GM18519 (cell line): ENCODE results near the gene MORC3.
"Not testable (repeated sequence)": the region's sequence is repeated elsewhere in the genome, so short reads cannot be mapped to it uniquely, and the experiment has no call there.

Source experiments
- ATAC-seq: cut with Tn5 transposase; IDR thresholded peaks from one replicate; pipeline ENCODE4 v1.9.1; 2021; ENCODE audit warnings: mild to moderate bottlenecking, moderate library complexity; ENCODE audit not compliant: unreplicated experiment, low FRiP score

The MORC3 gene

DNA sequence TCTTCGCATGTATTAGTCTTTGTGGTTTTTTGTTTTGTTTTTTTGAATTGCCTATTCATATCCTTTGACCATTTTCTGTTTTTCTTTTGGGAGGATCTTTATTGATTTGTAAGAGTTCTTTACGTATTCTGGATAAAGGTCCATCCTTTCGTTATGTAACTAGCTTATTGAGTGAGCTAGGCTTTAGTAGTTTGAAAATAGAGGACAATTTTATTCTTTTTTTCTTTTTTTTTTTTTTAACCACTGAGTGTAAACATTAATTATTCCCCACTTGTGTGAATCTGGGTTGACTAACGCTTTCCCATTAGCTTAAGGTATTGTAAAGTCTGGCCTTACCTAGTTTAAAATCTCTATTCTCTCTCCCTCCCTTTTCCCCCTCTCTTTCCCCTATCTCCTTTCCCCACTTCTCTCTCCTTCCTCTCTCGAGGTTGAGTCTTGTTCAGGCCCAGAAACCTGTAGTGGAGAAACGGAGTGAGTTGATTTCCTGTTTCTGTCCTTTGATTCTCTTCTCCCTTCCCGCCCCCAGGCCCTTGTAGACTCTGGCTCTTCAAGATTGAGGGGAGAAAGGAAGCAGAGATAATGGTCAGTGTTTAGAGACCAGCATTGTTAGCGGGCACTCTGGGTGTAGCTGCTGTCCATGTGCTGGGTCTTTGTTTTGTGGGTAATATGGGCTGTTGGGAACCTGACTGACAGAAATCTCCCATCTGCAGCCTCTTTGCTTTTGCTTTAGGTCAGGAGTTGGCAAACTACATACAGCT lies 1.5 kb downstream of the MORC3 start:
- no peak for ATAC-seq

DNA sequence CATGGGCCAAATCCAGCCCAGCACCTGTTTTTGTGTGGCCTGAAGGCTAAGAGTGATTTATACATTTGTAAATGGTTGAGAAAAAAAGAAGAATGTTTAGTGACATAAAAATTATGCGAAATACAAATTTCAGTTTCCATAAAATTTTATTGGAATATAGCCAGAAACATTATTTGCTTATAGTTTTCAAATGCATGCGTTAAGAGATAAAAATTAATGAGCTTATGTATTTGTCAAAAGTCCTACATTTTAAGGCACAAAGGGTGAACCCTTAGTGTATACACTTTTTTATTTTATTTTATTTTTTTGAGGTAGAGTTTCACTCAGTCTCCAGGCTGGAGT lies 2.1 kb downstream of the MORC3 start:
- no peak for ATAC-seq

DNA sequence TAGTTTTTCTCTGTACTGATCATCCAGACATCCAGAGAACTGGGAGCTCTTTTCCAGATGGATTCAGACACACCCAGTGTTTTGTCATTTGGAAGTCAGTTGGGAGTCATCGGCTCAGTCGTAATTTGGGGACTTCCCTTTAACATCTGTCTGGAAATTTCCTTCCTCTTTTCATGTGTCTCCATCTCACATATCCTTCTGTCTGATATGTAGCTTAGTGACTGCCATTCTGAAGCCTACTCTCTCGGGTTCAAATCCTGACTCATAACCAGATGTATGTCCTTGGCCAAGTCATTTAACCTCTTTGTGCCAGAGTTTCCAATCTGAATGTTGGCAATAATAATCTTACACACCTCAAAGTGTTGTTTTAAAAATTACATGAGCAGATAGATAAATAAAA lies 3.0 kb downstream of the MORC3 start:
- ATAC-seq = no peak

DNA sequence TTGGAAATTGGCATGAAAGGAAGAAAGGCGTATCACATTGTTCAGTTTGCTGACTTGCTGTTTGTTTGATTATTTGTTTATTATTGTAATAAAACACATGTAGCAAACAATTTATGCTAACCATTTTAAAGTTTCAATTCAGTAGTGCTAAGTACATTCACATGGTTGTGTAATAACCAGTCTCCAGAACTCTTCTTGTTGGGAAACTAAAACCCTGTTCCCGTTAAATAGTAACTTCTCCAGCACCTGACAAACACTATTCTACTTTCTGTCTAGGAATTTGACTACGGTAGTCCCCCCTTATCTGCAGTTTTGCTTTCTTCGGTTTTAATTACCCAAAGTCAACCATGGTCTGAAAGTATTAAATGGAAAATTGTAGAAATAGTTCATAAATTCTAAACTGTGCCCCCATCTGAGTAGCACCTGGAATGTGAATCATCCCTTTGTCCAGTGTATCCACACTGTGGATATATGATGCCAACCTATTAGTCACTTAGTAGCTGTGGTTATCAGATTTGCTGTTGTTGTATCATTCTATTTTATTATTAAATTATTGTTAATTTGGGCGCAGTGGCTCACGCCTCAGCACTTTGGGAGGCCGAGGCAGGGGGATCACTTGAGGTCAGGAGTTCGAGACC lies 5.5 kb downstream of the MORC3 start:
- ATAC-seq = no peak

DNA sequence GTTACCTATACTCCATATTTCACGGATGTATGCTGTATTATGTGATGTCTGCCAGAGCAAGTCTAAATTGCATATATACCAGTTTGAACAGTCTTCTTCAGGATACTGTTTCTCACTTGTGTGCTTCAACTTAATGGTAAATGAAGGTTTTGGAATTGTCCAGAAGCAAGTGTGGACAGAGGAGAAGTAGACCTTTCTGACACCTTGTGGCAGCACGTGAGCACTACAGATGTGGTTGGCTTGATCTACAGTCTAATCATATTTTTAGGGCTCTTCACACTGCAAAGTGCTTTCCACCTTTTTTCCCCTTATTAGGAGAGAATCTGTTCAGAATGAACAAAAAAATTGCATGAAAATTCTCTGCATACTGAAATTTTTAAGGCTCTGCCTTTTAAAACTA lies 10.9 kb downstream of the MORC3 start:
- ATAC-seq = no peak

DNA sequence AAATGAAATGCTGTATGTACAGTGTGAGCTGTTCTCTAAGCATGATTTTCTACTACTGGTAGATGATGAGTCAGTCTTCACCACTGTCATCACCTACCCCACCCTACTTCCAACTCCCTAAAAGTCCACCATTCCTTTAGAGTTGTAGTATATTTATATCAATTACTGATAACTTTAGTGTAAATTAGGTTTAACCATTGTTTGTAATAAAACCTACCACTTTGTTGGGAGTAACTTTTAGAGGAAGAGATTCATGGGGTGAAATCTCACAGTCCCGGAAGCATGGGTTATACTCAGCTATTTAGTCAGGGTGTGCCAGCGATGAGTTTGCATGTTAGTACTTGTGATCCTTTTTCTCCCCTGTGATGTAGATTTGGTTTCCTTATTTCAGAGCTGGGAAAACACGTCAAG lies 17.1 kb downstream of the MORC3 start:
- no peak for ATAC-seq

DNA sequence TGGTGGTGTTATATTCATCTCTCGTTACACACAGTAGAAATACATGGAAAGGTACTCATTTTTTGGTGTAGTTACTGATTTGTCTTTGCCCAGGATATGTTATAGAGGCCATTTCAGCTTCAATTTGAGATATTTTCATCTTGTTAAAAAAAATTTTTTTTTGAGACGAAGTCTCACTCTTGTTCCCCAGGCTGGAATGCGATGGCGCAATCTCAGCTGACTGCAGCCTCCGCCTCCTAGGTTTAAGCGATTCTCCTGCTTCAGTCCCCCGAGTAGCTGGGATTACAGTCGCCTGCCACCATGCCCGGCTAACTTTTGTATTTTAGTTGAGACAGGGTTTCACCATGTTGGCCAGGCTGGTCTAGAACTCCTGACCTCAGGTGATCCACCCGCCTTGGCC lies 19.0 kb downstream of the MORC3 start:
- no peak for ATAC-seq

DNA sequence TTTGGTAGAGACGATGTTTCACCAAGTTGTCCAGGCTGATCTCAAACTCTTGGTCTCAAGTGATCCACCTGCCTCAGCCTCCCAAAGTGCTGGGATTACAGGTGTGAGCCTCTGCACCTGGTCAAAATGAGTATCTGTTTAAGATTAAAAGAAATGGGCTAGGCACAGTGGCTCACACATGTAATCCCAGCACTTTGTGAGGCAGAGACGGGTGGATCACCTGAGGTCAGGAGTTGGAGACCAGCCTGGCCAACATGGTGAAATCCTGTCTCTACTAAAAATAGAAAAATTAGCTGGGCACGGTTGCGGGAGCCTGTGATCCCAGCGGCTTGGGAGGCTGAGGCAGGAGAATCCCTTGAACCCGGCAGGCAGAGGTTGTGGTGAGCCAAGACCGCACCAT lies 22.6 kb downstream of the MORC3 start:
- ATAC-seq = not testable (repeated sequence)

DNA sequence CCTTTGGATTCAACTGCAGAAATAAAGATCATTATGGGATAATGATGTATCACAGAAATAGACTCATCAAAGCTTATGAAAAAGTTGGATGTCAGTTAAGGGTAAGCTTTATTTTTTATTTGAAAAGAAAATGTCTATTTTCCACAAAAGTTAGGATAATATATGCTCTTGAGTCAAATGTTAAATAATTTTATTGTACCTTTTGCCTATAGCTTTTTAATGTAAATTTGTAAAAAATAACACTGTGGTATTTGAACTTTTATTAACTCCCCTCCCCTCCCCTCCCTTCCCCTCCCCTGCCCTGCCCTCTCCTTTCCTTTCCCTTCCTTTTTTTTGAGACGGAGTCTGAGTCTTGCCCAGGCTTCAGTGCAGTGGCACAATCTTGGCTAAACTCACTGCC lies 24.9 kb downstream of the MORC3 start:
- no peak for ATAC-seq

DNA sequence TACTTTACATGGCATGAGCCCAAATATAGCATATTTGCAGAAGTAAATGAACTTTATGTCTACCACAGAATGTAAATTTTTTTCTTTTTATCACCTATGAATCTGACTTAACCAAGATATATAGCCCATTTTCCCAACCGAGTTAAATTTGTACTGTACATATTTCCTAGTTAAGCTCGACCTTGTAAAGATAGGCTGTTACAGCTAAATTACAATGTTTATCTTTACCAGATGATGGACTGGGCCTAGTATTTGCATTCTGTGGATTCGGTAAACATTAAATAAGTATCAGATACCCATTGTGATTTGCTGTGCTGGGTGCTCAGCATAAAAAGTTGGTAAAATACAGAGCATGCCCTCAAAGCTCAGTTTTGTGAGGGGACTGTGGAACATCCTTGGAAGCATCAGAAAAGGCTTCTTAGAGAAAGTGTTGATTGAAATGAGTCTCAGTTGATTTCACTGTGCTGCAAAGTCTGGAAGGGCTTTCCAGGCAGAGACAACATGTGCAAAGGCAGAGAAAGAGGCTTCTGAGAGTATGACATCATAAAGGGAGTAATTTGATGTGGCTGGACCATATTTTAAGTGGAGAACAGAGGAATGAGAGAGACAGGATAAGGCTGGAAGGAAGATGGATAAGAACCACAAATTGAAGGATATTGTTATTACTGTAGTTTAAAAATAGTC lies 27.4 kb downstream of the MORC3 start:
- no peak for ATAC-seq

DNA sequence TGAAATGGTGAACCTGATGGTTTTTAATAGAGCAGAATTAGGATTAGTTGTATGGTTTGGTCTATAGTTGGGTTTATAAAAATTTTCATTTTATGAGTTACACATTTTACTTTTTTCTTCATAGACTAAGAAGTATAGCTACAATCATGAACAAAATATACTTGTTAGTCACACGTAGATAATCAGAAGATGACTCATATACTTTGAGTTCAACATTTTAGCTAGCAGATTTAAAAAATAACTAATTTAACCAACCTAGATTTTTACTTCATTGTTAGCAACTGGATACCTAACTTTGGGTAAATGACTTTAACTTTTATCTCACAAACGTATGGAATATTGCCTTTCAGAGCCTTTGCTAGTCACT lies 27.9 kb downstream of the MORC3 start:
- no peak for ATAC-seq

DNA sequence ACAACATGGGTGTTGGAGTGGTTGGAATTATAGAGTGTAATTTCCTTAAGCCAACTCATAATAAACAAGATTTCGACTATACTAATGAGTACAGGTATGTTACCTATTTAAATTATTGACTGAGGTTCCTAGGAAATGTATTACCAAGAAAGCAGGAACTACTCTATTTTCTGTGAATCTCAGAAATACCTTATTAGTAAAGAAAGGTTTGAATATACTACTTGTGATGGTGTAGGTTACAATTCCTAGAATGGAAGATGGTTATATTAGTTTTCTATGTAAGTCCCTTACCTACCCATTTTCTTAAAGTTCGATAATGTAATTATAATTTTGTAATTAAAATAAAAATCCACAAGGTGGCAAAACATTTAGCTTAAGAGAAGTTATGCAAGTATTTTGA lies 29.3 kb downstream of the MORC3 start:
- no peak for ATAC-seq

DNA sequence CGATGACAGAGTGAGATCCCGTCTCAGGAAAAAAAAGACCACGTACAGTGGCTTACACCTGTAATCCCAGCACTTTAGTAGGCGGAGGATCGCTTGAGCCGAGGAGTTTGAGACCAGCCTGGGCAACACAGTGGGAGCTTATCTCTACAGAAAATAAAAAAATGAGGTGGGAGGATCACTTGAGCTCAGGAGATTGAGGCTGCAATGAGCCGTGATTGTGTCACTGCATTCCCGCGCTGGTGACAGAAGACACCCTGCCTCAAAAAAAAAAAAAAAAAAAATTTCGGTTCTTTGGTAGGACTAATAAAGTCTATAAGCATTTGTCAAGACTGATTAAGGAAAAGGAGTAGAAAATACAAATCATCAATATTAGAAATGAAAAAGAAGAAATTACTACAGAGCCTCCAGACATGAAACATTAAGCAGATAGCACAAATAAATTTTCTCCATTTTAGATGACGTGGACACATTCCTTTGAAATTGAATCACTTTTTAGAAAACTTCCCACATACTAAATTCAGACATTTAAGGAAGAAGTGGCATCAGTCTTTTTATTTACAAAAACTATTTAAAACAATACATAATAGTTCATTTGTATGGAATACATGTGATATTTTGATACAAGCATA lies 30.4 kb downstream of the MORC3 start:
- ATAC-seq = no peak

DNA sequence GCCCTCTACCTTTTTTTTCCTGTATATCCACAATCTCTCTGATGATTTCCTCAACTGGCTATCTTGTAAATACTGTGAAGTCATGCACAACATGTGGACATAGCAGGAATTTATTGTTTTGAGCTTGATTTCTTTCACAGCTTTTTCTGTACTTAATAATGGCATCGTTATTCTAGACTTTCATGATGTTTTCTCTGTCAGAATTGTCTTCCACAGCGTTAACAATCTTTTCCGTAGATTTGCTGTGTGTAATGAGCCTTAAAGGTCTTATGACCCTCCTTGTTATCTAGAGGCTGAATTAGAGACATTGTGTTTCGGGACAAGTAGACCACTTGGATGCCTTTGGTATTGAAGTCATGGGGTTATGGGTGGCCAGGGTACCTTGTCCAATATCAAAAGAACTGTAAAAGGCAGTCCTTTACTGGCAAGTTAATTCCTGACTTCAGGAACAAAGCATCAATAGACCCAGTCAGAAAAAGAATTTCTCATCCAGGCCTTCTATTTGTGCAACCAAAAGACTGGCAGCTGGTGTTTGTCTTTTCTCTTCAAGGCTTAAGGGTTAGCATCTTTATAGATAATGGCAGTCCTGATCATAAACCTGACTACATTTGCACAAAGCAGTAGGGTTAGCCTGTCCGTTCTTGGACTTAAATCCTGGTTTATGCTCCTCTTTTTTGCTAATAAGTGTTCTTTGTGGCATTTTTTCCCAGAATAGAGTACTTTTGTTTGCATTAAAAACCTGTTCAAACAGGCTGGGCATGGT lies 35.1 kb downstream of the MORC3 start:
- ATAC-seq = no peak

DNA sequence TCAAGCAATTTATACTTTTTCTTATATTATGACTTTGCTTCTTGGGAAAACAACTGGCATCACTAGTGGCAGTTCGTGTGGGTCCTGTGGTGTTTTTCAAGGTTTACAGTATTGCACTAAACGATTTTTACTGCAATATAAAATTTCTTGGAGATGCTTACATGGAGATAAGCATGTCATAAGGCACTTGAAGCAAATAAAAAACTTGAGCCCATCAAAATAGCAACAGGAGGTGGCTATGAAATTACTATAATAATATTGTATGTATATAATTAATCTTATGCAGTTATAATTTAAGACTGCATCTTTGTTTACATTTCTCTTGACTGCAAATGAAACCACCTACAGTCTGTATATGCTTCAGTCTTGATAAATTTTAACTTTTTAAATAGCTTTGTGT lies 35.9 kb downstream of the MORC3 start:
- ATAC-seq = no peak

DNA sequence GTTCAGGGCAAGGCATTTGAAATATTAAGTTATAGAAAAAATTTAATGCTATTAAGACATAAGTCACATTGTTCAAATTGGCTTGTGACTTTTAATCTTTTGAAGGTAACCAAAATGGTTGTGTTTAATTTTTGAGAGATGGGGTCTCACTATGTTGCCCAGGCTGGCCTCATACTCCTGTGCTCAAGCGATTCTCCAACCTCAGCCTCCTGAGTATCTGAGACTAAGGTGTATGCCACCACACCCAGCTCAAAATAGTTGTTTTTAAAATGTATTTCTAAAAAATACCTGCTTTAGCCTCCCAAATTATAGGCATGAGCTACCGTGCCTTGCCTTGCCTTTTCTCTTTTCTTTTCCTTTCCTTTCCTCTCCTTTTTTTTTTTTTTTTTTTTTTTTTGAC lies 39.2 kb downstream of the MORC3 start:
- ATAC-seq = no peak

DNA sequence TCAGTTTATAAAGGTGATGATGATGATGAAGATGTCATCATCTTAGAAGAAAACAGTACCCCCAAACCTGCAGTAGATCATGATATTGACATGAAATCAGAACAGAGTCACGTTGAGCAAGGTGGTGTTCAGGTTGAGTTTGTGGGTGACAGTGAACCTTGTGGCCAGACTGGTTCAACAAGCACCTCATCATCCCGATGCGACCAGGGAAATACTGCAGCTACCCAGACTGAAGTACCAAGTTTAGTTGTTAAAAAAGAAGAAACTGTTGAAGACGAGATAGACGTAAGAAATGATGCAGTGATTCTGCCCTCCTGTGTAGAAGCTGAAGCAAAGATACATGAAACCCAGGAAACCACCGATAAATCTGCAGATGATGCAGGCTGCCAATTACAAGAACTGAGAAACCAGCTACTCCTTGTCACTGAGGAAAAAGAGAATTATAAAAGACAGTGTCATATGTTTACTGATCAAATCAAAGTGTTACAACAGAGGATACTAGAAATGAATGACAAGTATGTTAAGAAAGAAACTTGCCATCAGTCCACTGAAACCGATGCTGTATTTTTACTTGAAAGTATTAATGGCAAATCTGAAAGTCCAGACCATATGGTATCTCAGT lies 49.2 kb downstream of the MORC3 start:
- ATAC-seq = no peak

DNA sequence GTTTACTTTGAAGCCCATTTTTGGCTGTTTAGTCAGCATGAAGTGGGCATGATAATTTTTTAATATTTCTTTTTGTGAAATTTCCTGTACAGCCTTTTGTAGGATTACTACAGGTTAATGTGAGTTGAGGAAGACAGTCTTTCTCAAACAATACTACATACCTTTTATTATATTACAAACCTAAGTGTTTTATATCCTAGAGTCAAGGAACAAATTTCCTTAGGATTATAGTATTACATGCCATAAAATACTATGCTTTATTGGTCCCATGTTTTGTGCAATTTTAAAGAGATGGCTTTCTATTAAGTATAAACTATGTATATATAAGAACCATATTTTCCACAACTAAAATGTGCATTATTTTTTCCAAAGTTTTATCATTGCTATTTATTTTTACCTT lies 56.0 kb downstream of the MORC3 start:
- ATAC-seq = no peak

DNA sequence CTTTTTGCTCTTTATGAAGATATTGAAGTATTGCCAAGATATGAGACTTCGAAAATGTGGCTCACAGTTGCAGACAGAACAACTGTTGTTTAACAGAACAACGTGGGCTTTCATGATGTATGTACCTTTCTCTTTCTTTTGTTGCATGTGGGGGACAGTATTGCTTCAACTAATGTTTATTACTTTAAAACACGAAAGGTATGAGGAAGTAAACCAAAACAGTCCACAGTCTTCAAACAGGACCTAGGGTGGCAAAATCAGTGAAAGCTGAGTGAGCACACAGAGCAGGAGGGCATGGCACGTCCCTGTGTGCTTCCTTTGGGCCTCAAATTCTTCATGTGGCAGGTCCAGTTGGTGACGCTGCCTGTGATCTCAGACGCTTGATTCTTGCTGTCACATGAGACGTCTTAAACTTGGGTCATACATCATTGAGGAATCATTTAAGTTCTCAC lies 57.4 kb downstream of the MORC3 start:
- ATAC-seq = no peak

DNA sequence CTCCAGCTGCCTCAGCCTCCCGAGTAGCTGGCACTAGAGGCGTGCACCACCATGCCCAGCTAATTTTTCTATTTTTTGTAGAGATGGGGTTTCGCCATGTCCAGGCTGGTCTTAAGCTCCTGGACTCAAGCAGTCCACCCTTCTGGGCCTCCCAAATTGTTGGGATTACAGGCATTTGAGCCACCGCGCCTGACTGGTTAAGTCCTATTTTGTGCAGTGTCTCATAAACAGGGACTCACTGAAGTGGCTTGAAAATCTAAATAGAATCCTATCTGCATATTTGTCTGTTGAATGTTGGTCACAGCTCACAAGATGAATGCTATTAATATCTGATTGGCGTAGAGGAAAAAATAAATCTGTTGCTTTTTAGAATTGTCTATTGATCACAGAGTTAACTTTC lies 59.3 kb downstream of the MORC3 start:
- no peak for ATAC-seq
